Measurements from ENCODE around the gene DTX2.
"Not testable (repeated sequence)": the region's sequence is repeated elsewhere in the genome, so short reads cannot be mapped to it uniquely, and the experiment has no call there.

DNA sequence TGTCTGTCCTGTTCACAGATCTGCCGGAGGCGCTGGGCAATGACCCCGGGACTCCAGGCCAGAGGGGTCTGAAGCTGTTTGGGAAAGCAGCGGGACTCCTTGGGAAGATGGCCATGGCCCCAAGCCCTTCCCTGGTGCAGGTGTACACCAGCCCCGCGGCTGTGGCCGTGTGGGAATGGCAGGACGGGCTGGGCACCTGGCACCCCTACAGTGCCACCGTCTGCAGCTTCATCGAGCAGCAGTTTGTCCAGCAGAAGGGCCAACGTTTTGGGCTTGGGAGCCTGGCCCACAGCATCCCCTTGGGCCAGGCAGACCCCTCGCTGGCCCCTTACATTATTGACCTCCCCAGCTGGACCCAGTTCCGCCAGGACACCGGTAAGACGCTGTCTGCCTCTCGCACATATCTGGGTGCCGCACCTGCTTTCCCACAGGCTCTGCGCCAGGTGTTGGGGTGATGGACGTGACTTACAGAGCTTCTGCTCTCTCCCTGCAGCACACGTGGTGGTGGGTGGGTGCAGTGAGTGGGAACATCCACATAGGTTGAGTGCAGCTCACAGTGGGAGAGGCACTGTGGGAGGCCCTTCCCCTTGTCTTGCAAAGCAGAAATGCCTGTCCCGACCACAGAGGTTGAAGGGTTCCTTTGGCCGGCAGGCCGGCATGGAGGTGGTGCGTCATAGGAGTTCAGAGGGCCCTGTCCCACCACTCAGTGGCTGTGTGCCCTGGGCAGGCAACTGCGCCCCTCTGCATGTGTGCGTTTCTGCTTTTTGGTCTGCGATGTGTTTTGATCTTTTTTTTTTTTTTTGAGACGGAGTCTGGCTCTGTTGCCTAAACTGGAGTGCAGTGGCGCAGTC, 19.1 kb downstream of the DTX2 start:
- TF ChIP-seq EZH2phosphoT487 (IDR thresholded peaks at IDR 0.05; ENCODE audit: low read depth, severe bottlenecking, unreplicated experiment); EZH2 (IDR thresholded peaks at IDR 0.05; ENCODE audit: borderline replicate concordance): not testable (repeated sequence)

Data from hepatocyte (in vitro differentiated cells).